Breast epithelium (tissue), 3 donors: ENCODE data around the gene L3MBTL3.

ENCODE experiments used
- POLR2A ChIP-seq: fragments of 450-650 bp; IDR thresholded peaks from one replicate; pipeline ENCODE4 v1.6.1; 2016; ENCODE audit warnings: antibody characterized with exemption, mild to moderate bottlenecking, moderate library complexity
- TF ChIP-seq, protein P1 (sequence below), 3 donors: fragments of 450-650 bp; IDR thresholded peaks; one replicate each; pipeline ENCODE4 v1.5.1; 2016 to 2017; ENCODE audit warnings: antibody characterized with exemption in 3 of 3, mild to moderate bottlenecking in 3 of 3, moderate library complexity in 3 of 3

- TF ChIP-seq, protein P1, sequence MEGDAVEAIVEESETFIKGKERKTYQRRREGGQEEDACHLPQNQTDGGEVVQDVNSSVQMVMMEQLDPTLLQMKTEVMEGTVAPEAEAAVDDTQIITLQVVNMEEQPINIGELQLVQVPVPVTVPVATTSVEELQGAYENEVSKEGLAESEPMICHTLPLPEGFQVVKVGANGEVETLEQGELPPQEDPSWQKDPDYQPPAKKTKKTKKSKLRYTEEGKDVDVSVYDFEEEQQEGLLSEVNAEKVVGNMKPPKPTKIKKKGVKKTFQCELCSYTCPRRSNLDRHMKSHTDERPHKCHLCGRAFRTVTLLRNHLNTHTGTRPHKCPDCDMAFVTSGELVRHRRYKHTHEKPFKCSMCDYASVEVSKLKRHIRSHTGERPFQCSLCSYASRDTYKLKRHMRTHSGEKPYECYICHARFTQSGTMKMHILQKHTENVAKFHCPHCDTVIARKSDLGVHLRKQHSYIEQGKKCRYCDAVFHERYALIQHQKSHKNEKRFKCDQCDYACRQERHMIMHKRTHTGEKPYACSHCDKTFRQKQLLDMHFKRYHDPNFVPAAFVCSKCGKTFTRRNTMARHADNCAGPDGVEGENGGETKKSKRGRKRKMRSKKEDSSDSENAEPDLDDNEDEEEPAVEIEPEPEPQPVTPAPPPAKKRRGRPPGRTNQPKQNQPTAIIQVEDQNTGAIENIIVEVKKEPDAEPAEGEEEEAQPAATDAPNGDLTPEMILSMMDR (IDR thresholded peaks at IDR 0.05), result no peak
- no peak for TF ChIP-seq POLR2A
These were observed 47.3 kb downstream of the L3MBTL3 start for GRCh38 chr6:130065609-130066156.
